HG03159 (cell line): ENCODE data around the gene LBP.
"Not testable (repeated sequence)": the region's sequence is repeated elsewhere in the genome, so short reads cannot be mapped to it uniquely, and the experiment has no call there.

Experiments used
- ATAC-seq: cut with Tn5 transposase; IDR thresholded peaks from one replicate; pipeline ENCODE4 v1.9.1; 2021; ENCODE audit warnings: mild to moderate bottlenecking, moderate library complexity; ENCODE audit not compliant: unreplicated experiment

LBP gene

GRCh38 chr20:38320221-38320620, 26.1 kb upstream of the LBP start:
- no peak for ATAC-seq

- ATAC-seq: no peak
These were observed 24.2 kb upstream of the LBP start for GRCh38 chr20:38321959-38322598.

- no peak for ATAC-seq
These were observed 22.1 kb upstream of the LBP start for GRCh38 chr20:38324159-38324558.

DNA sequence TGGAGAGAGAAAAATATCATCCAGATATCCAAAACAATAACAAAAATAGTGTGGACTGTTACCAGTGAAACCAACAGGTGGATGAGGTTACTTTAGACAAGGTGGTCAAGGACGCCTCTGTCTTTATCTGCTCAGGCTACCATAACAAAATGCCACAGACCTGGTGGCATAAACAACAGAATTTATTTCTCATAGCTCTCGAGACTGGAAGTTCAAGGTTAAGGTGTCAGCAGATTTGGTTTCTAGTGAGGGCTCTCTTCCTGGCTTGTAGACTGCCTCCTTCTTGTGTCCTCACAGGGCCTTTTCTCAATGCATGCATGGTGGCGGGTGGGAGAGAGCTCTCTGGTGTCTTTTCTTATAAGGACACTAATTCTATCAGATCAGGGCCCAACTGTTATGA, 21.1 kb upstream of the LBP start:
- ATAC-seq: no peak

DNA sequence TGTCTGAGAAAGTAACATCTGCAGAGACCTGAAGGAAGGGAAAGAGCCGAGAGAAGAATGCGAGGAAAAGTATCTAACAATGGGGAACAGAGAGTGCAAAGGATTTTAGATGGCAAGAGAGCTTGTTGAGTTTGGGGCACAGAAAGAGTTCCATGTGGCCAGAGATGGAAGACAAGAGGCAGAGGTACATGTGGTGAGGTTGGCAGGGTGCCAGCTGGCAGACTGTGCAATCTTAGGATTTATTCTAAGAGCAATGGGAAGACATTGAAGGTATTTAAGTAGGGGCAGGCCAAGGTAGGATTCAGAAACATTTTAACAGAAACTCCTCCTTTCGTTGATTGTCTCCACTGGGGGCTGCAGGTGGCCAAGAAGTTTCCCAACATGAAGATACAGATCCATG, 20.4 kb upstream of the LBP start:
- no peak for ATAC-seq

DNA sequence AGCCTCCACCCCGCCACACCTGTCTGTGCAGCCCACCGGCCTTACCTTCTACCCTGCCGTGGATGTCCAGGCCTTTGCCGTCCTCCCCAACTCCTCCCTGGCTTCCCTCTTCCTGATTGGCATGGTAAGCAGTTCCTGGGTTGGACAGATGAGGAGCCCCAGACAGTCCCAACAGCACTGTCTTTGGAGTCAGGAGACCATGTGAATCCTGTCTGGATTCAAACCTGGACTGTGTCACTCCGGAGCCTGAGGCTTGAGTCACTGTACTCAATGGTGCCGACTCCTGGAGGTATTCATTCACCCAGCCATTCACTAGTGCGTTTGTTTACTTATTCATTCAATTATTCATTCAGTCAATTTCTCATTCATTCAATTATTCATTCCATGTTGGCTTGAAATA, 20.0 kb upstream of the LBP start:
- no peak for ATAC-seq

DNA sequence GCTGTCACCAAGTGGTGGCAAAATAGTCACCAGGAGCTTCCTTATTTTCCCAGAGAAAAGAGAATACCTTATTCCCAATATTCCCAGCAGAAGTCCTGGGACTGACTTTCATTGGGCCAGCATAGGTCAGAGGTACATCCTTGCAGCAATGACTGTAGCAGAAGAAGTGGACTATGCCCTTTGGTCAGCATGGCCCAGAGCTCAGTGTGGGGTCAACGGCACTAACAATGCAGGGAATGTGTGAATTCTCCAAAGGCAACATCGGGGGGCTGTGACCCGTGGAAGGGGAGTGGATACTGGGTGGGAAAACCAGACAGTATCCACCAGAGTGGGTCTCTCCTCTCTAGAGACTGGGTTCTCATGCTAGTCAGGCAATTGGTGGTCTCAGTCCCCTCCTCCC, 15.6 kb upstream of the LBP start:
- ATAC-seq: no peak

GRCh38 chr20:38331245-38331644, 15.0 kb upstream of the LBP start:
- no peak for ATAC-seq

GRCh38 chr20:38331814-38332213, 14.5 kb upstream of the LBP start:
- ATAC-seq: no peak

DNA sequence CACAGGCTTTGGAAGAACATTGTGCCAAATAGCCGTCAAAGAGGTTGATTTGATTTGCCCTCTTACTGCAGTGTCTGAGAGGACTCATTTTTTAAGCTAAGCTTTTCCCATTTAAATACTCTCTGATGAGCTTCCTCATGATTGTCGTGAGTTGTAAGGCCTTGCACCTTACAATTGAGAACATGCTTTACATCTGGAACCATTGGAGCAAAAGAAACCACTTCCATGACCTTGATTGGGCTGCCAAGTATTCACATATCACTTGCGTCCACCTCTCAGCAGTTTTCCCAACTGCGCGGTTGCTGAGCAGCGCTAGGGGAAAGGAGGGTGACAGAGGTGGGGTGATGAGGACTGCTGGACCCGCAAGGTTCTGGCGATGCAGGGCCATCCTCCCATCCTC, 12.3 kb upstream of the LBP start:
- no peak for ATAC-seq

DNA sequence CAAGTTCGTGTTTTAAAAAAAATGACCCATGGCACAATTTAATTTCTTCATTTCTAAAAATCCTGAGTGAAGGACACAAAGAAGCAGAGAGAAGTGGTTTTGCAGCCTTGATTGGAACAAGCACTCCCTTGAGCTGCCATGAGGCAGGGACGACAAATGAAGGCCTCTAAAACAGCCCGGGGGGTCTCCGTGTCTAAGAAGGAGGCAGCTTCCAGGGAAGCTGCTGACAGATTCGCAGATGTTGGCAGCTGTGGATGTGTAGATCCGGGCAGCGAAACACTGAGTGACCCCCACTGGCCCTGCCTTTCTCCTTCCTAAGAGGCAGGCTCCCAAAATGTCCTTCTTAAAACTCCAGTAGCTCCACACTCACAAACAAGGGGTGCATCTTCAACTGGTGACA, 9.6 kb upstream of the LBP start:
- no peak for ATAC-seq

DNA sequence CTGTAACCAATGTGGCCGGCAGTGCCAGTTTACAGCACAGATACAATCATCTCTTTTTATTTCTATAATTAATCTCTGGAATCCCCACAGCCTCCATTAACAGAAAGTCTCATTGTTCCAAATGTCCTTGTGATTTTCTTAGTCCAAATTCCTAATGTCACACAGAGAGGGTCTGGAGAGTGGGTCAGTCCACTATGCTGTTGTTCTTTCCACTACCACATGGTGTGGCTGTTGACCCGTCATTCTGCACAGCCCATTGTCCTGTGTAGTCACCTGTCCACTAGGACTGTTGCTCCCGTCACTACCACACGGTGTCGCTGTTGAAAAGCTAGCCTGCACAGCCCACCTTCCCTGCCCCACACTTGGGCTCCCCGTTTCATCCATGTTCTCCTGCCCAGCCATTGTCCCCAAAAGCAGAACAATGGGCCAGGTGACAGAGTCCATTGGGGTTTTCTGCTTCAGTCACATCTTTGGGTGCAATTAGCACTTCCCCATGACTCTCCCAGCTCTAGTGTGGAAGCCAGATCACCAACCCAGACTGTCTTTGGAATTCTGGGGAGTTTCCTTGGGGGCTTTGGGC, 8.6 kb upstream of the LBP start:
- ATAC-seq: no peak

DNA sequence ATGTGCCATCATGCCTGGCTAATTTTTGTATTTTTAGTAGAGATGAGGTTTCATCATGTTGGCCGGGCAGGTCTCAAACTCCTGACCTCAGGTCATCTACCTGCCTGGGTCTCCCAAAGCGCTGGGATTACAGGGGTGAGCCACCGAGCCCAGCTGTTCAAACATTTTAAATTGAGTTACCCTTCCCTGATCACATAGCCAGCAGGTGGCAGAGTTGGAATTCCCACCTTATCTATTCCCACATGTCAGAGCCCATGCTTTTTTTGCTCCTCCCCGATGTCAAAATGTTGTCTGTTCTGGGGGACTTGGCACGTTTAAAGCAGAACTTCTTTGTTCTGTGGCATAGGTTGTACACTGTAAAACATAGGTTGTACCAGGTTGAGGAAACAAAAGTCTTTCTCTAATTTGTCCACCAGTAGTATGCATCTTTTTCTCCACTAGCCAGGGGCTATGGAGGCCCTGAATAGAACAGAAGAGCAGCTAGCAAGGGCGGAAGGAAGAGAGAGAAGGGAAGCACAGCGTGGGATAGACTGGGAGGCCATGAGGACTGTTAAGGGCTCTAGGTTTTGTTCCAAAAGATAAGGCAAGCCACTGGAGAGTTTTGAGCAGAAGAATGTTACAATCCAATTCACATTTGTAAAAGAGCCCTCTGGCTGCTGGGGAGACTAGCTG, 7.3 kb upstream of the LBP start:
- no peak for ATAC-seq

DNA sequence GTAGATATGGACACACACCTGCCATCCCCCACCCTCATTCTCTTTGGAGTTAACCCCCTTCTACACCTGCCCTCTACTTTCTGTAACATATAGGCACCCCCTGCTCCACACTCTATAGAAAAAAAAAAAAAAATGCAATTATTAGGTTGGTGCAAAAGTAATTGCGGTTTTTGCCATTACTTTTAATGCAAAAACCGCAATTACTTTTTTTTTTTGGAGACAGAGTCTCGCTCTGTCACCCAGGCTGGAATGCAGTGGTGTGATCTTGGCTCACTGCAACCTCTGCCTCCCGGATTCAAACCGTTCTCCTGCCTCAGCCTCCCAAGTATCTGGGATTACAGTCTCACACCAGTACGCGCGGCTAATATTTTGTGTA, 6.8 kb upstream of the LBP start:
- not testable (repeated sequence) for ATAC-seq

- no peak for ATAC-seq
These were observed 6.3 kb upstream of the LBP start for GRCh38 chr20:38339997-38340396.

DNA sequence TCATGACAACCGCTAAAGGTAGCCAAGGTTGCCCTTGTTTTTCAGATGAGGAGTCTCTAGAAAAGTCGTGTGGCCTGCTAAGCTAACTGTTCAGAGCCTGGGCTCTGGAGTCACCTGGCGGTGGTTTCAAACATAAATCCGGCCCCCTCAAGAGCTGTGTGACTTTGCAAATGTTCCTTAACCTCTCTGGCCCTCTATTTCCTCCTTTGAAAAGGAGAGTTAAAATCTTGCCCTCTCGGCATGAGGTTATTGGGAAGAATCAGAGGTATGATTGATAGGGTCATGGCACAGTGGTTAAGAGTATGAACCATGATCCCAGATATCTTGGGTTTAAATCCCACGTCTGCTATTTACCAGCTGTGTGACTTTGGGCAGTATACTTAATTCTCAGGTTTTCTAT, 5.6 kb upstream of the LBP start:
- ATAC-seq: no peak

GRCh38 chr20:38342216-38342615, 4.1 kb upstream of the LBP start:
- no peak for ATAC-seq

GRCh38 chr20:38342713-38343310, 3.5 kb upstream of the LBP start:
- ATAC-seq: no peak

GRCh38 chr20:38343311-38344106, 2.8 kb upstream of the LBP start:
- ATAC-seq: no peak

DNA sequence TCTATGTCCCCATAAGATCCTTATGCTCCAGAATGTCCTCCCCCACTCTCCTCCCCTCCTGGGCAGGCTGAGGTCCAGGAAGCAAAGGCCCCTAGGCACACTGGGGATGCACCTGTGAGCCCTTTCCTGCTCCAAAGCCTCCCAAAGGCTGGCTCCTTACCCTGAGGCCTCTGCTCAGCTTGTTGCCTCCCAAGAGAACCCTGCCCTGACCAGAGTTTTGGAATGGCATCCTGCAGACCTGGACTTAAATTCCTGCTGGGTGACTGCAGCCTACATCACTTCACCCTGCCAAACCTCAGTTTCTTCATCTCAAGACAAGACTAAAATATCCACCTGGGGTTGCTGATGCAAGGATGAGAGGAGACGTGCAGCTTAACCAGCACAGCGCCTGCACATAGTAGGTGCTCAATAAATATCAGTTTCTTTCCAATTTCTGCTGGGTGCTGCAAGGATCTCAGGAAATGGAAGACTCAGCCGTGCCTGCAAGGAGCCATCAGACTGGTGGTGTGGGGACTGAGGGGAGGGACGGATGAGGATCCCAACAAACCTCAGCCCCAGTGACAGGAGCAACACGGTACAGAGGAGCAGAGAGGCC, 2.1 kb upstream of the LBP start:
- no peak for ATAC-seq

DNA sequence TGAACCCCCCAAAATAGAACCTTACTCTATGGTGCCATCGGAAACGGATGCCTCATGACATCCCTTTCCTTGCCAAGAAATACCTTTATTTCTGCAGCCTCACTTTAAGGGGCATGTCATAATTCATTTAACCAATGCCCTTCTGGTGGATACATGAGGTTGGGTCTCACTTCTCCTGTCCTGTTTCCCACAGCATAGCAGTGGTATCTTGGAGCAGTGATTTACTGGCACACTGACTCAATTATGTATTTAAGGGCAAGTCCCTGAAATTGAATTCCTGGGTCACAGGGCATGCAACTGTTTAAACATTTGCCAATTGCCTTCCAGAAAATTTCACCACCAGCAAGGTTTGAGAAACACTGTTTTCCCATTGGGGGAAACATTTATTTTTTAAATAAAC, 639 bp upstream of the LBP start:
- ATAC-seq: no peak
